ENCODE measurements around the gene LOXHD1.
A peak's percentile ranks its signal among the peaks of the same experiment; 100 is the strongest.

GRCh38 chr18:46555724-46556123 lies 101.3 kb downstream of the LOXHD1 start:
- TF ChIP-seq CTCF (conservative IDR thresholded peaks at IDR 0.05; ENCODE audit: low read depth, low read length) (peak; percentile 56), EZH2 (IDR thresholded peaks at IDR 0.05; ENCODE audit: borderline replicate concordance, low read depth, low read length, poor library complexity, severe bottlenecking) (no peak)
